SK-N-SH (cell line): ENCODE measurements around the gene DDX21. TPM values are rescaled to one million over a fixed set of nuclear protein-coding genes. Genes with fewer than 3 reads are reported as not detected.

Source experiments
- CTCF ChIA-PET: fragments of 300-600, 350-600 bp; formaldehyde crosslinking; extraction: SDS; loops from one replicate; lab custom pipeline; 2021; lab: Yijun Ruan, JAX
- POLR2A ChIA-PET: fragments of 350-600 bp; sonication (Branson Sonifier 250); formaldehyde crosslinking; extraction: SDS; loops from one replicate; lab custom pipeline; 2020; ENCODE audit warnings: antibody characterized with exemption, inconsistent platforms; lab: Yijun Ruan, JAX
- DNase-seq: peaks from one replicate; pipeline ENCODE4 v3.0.0; 2012
- H2AFZ ChIP-seq: fragments of 200-600 bp; sonication (generic); 2 replicates; pipeline ENCODE4 v1.8.1; 2016; ENCODE audit warnings: antibody characterized with exemption, mild to moderate bottlenecking, low read depth
- H3F3A ChIP-seq: fragments of 200-600 bp; sonication (generic); replicated peaks from 2 replicates; pipeline ENCODE3; 2016; ENCODE audit warnings: antibody characterized with exemption, mild to moderate bottlenecking; ENCODE audit not compliant: insufficient read depth
- H3K27ac ChIP-seq, 2 experiments: fragments of 200-500 bp in 1 of 2; fragments of 200-600 bp in 1 of 2; sonication (Bioruptor generic) in 1 of 2; sonication (generic), shearing (Covaris generic) in 1 of 2; 2 replicates each; pipeline versions ENCODE4 v1.5.1 to v1.6.1; 2014 to 2016; ENCODE audit warnings: low read depth in 2 of 2, inconsistent platforms in 1 of 2, low read length in 1 of 2, mild to moderate bottlenecking in 1 of 2, mixed read lengths in 1 of 2
- H3K27me3 ChIP-seq: fragments of 200-600 bp; sonication (generic), shearing (Covaris generic); 2 replicates; pipeline ENCODE4 v1.6.1; 2016; ENCODE audit warnings: mixed run types; ENCODE audit not compliant: insufficient read depth
- H3K36me3 ChIP-seq, 2 experiments: fragments of 200-500 bp in 1 of 2; fragments of 200-600 bp in 1 of 2; sonication (Bioruptor generic) in 1 of 2; sonication (generic) in 1 of 2; replicated peaks in 1 of 2; 2 replicates each; pipeline versions ENCODE3 to v1.5.1; 2014 to 2016; ENCODE audit warnings: low read length in 1 of 2, mild to moderate bottlenecking in 1 of 2; ENCODE audit not compliant: insufficient read depth in 2 of 2, control insufficient read depth in 1 of 2
- H3K4me1 ChIP-seq, 2 experiments: fragments of 200-500 bp in 1 of 2; fragments of 200-600 bp in 1 of 2; sonication (Bioruptor generic) in 1 of 2; sonication (generic), shearing (Covaris generic) in 1 of 2; 2 replicates each; pipeline versions ENCODE4 v1.5.1 to v1.6.1; 2014 to 2016; ENCODE audit warnings: low read depth in 1 of 2, low read length in 1 of 2, mixed run types in 1 of 2; ENCODE audit not compliant: insufficient read depth in 2 of 2, control insufficient read depth in 1 of 2
- H3K4me2 ChIP-seq: fragments of 200-600 bp; sonication (generic), shearing (Covaris generic); 2 replicates; pipeline ENCODE4 v1.6.1; 2017; ENCODE audit warnings: mixed run types
- H3K4me3 ChIP-seq, 2 experiments: fragments of 200-500 bp in 1 of 2; fragments of 200-600 bp in 1 of 2; sonication (Bioruptor generic) in 1 of 2; sonication (generic), shearing (Covaris generic) in 1 of 2; 2 replicates each; pipeline versions ENCODE4 v1.5.1 to v1.8.1; 2014 to 2016; ENCODE audit warnings: low read depth in 2 of 2, inconsistent platforms in 1 of 2, low read length in 1 of 2, mild to moderate bottlenecking in 1 of 2, mixed read lengths in 1 of 2, moderate library complexity in 1 of 2
- H3K79me2 ChIP-seq: fragments of 200-600 bp; sonication (generic); 2 replicates; pipeline ENCODE4 v1.8.1; 2017; ENCODE audit warnings: mild to moderate bottlenecking; ENCODE audit not compliant: insufficient read depth
- H3K9ac ChIP-seq: fragments of 200-600 bp; sonication (generic); 2 replicates; pipeline ENCODE4 v1.6.1; 2017; ENCODE audit warnings: mixed run types
- H3K9me2 ChIP-seq: fragments of 200-600 bp; sonication (generic); 2 replicates; pipeline ENCODE4 v1.6.1; 2017; ENCODE audit warnings: mixed run types
- H3K9me3 ChIP-seq: fragments of 200-600 bp; sonication (generic); 2 replicates; pipeline ENCODE4 v1.6.1; 2017; ENCODE audit warnings: mixed run types, mild to moderate bottlenecking, moderate library complexity
- H4K20me1 ChIP-seq: fragments of 200-600 bp; sonication (generic); 2 replicates; pipeline ENCODE4 v1.6.1; 2017; ENCODE audit warnings: mild to moderate bottlenecking, mixed run types; ENCODE audit not compliant: insufficient read depth
- CTCF ChIP-seq: fragments of 200-600 bp; sonication (generic); IDR thresholded peaks from 2 replicates; pipeline ENCODE4 v1.6.1; 2017; ENCODE audit warnings: antibody characterized with exemption, mild to moderate bottlenecking, moderate library complexity
- ELF1 ChIP-seq: IDR thresholded peaks from 2 replicates; pipeline ENCODE4 v1.4.0; 2012
- EZH2phosphoT487 ChIP-seq: fragments of 200-600 bp; sonication (generic); IDR thresholded peaks from 2 replicates; pipeline ENCODE4 v1.6.1; 2017; ENCODE audit warnings: low read depth, mixed run types, mild to moderate bottlenecking, antibody characterized with exemption, moderate library complexity, borderline replicate concordance
- FOXJ3 ChIP-seq: sonication (generic); formaldehyde crosslinking; IDR thresholded peaks from 2 replicates; pipeline ENCODE4 v1.5.1; 2020; ENCODE audit warnings: mild to moderate bottlenecking, missing genetic modification reagents
- GABPA ChIP-seq: IDR thresholded peaks from 2 replicates; pipeline ENCODE4 v1.4.0; 2012; ENCODE audit warnings: low read depth, mild to moderate bottlenecking
- GATA2 ChIP-seq: sonication (generic); formaldehyde crosslinking; IDR thresholded peaks from 2 replicates; pipeline ENCODE4 v1.5.0; 2020; ENCODE audit warnings: mild to moderate bottlenecking, missing genetic modification reagents
- JUND ChIP-seq: IDR thresholded peaks from 2 replicates; pipeline ENCODE4 v1.4.0; 2012
- MEF2A ChIP-seq: IDR thresholded peaks from 2 replicates; pipeline ENCODE4 v1.4.0; 2012; ENCODE audit warnings: low read depth, borderline replicate concordance
- MXI1 ChIP-seq: IDR thresholded peaks from 2 replicates; pipeline ENCODE4 v1.6.1; 2012; ENCODE audit warnings: mild to moderate bottlenecking, low read depth, low read length, improper control_type of control experiment
- NRF1 ChIP-seq: IDR thresholded peaks from 2 replicates; pipeline ENCODE4 v1.6.1; 2012; ENCODE audit warnings: low read depth, mild to moderate bottlenecking, low read length
- PBX3 ChIP-seq: IDR thresholded peaks from 2 replicates; pipeline ENCODE4; 2012
- RAD21 ChIP-seq: IDR thresholded peaks from 2 replicates; pipeline ENCODE4 v1.6.1; 2012; ENCODE audit warnings: mild to moderate bottlenecking, low read length
- RCOR1 ChIP-seq: fragments of 150-350 bp; IDR thresholded peaks from 2 replicates; pipeline ENCODE4 v1.6.1; 2017; ENCODE audit warnings: antibody characterized with exemption, low read length
- RFX5 ChIP-seq: IDR thresholded peaks from 2 replicates; pipeline ENCODE4 v1.6.1; 2012; ENCODE audit warnings: mild to moderate bottlenecking, improper control_type of control experiment, low read length
- SIN3A ChIP-seq: IDR thresholded peaks from 2 replicates; pipeline ENCODE4 v1.6.1; 2012; ENCODE audit warnings: low read depth, mild to moderate bottlenecking, low read length, moderate library complexity, borderline replicate concordance
- TCF12 ChIP-seq: IDR thresholded peaks from 2 replicates; pipeline ENCODE4 v1.4.0; 2012
- TEAD4 ChIP-seq: IDR thresholded peaks from 2 replicates; pipeline ENCODE4 v1.4.0; 2012; ENCODE audit warnings: mild to moderate bottlenecking, borderline replicate concordance; ENCODE audit not compliant: insufficient read depth
- YY1 ChIP-seq: IDR thresholded peaks from 2 replicates; pipeline ENCODE4 v1.4.0; 2012; ENCODE audit warnings: low read depth, mild to moderate bottlenecking
- WGBS: methylation state at CpG from one replicate; pipeline ENCODE4 v1.1.6; 2017; ENCODE audit warnings: low lambda C conversion rate; 5-methylcytosine and 5-hydroxymethylcytosine counted together
- polyA plus RNA-seq, 3 experiments: library from polyadenylated mRNA; depleted of rRNA; stranded (reverse); fragments of >200 nt; gene quantifications; 2 replicates each; pipeline ENCODE4 v1.2.3, GENCODE V29; 2012

The DDX21 gene
- polyA plus RNA-seq, 1 of the 3 experiments (the other 2 are of a cell fraction): 40.1 TPM

- no peak for TF ChIP-seq RAD21
Measured at GRCh38 chr10:69018613-69019012, 62.6 kb downstream of the DDX21 start (continued).

- Histone ChIP-seq H3K9me2 (no peaks in the 10 kb centered on the region), H3K9me3 (no peaks in the 10 kb centered on the region), H3K4me1 (no peaks in the 10 kb centered on the region), H3K4me2 (no peak overlapping the region), H4K20me1 (no peaks in the 10 kb centered on the region), H3K27ac (no peak overlapping the region), H3F3A (no peaks in the 10 kb centered on the region), H3K9ac (no peak overlapping the region), H3K27me3 (no peaks in the 10 kb centered on the region), H3K36me3 (no peaks in the 10 kb centered on the region), H3K79me2 (no peaks in the 10 kb centered on the region), H3K4me3 (no peak overlapping the region), H2AFZ (no peak overlapping the region)
- no peak for TF ChIP-seq NRF1
- TF ChIP-seq MXI1: no peak
- no peak for TF ChIP-seq EZH2phosphoT487
- no peak for TF ChIP-seq SIN3A
- no peak for TF ChIP-seq GATA2
- TF ChIP-seq FOXJ3 (CRISPR knock-in tag): no peak
- no peak for TF ChIP-seq GABPA
- no peak for TF ChIP-seq ELF1
- TF ChIP-seq TEAD4: no peak
- TF ChIP-seq TCF12: no peak
- no peak for TF ChIP-seq YY1
- TF ChIP-seq MEF2A: no peak
- no peak for TF ChIP-seq CTCF
- TF ChIP-seq RFX5: no peak
- no peak for TF ChIP-seq JUND
- TF ChIP-seq RCOR1: no peak
- TF ChIP-seq PBX3: no peak
- WGBS: 98% methylated on average over 12 of the region's 19 CpGs
- CTCF ChIA-PET: interaction anchor here (1.0 kb wide), 1 partner anchor 37 kb away, joined by 3 read pairs; no protein-coding TSS in a partner anchor
- DNase-seq: no peak
- POLR2A ChIA-PET: no interaction called here
Measured at GRCh38 chr10:69022611-69023010, 66.6 kb downstream of the DDX21 start.
